OCI-LY3 (cell line): ENCODE measurements around the gene FBXW8.

ENCODE experiments used
- CTCF ChIP-seq: fragments of 200-600, 300-600 bp; sonication (generic); IDR thresholded peaks from 2 replicates; pipeline ENCODE4 v1.5.1; 2014; ENCODE audit warnings: antibody characterized with exemption, low read length, low read depth
- EZH2phosphoT487 ChIP-seq: fragments of 200-600 bp; shearing (Covaris generic); IDR thresholded peaks from 2 replicates; pipeline ENCODE4 v1.6.1; 2018; ENCODE audit warnings: antibody characterized with exemption, mixed run types, low read depth

- TF ChIP-seq CTCF: no peak
- TF ChIP-seq EZH2phosphoT487: no peak
Measured at GRCh38 chr12:116898669-116899068, 12.1 kb upstream of the FBXW8 start.
